Suprapubic skin (tissue), 4 donors: ENCODE data around the gene COG5. TPM values are rescaled to one million over a fixed set of nuclear protein-coding genes. Genes with fewer than 3 reads are reported as not detected.

Source experiments
- DNase-seq, 2 donors: peaks; one replicate each; pipeline ENCODE4 v3.0.0-alpha.2; 2019; ENCODE audit warnings: low spot score in 2 of 2
- H3K27ac ChIP-seq: fragments of 200-600 bp; sonication (generic); one replicate; pipeline ENCODE4 v1.5.1; 2019
- H3K27me3 ChIP-seq: fragments of 200-600 bp; sonication (generic); one replicate; pipeline ENCODE4 v1.5.1; 2019
- H3K36me3 ChIP-seq: fragments of 200-600 bp; sonication (generic); one replicate; pipeline ENCODE4 v1.5.1; 2019
- H3K4me1 ChIP-seq: fragments of 200-600 bp; sonication (generic); one replicate; pipeline ENCODE4 v1.5.1; 2019
- H3K4me3 ChIP-seq: fragments of 200-600 bp; sonication (generic); one replicate; pipeline ENCODE4 v1.5.1; 2019; ENCODE audit warnings: mild to moderate bottlenecking
- H3K9me3 ChIP-seq: fragments of 200-600 bp; sonication (generic); one replicate; pipeline ENCODE4 v1.5.1; 2019
- CTCF ChIP-seq, 2 donors: fragments of 200-600 bp in 1 of 2; fragments of 450-650 bp in 1 of 2; sonication (generic) in 1 of 2; IDR thresholded peaks; one replicate each; pipeline ENCODE4 v1.5.1; 2016 to 2019; ENCODE audit warnings: antibody characterized with exemption in 2 of 2, mild to moderate bottlenecking in 1 of 2, moderate library complexity in 1 of 2
- EP300 ChIP-seq: sonication (generic); formaldehyde crosslinking; IDR thresholded peaks from one replicate; pipeline ENCODE4 v1.6.1; 2017; ENCODE audit warnings: antibody characterized with exemption
- POLR2A ChIP-seq, 2 donors: fragments of 450-650 bp; IDR thresholded peaks; one replicate each; pipeline ENCODE4 v1.6.1; 2017; ENCODE audit warnings: antibody characterized with exemption in 2 of 2, mild to moderate bottlenecking in 2 of 2, moderate library complexity in 2 of 2
- POLR2AphosphoS5 ChIP-seq, 3 donors: sonication (generic); formaldehyde crosslinking; IDR thresholded peaks; one replicate each; pipeline ENCODE4 v1.6.1; 2017; ENCODE audit warnings: antibody characterized with exemption in 3 of 3
- WGBS: methylation state at CpG from one replicate; pipeline ENCODE4 v1.1.5; 2018; 5-methylcytosine and 5-hydroxymethylcytosine counted together
- total RNA-seq, 4 donors: library from RNA; depleted of rRNA; stranded (reverse); fragments of >200 nt; gene quantifications; one replicate each; pipeline ENCODE4 v1.1.0, GENCODE V29; 2016

The COG5 gene
- total RNA-seq, 4 donors from 2014 or later = 31.1 to 60.1 (median 53.7) TPM

- no peak for TF ChIP-seq CTCF (IDR thresholded peaks at IDR 0.05)
- Histone ChIP-seq H3K27ac (no peak overlapping the region), H3K36me3 (no peaks in the 10 kb centered on the region), H3K4me1 (no peaks in the 10 kb centered on the region), H3K27me3 (no peaks in the 10 kb centered on the region), H3K4me3 (no peak overlapping the region), H3K9me3 (no peaks in the 10 kb centered on the region)
- DNase-seq = no peak
- 47% methylated on average over 4 of the region's 4 CpGs for WGBS
Measured at GRCh38 chr7:107332488-107333269, 231.0 kb downstream of the COG5 start.

DNA sequence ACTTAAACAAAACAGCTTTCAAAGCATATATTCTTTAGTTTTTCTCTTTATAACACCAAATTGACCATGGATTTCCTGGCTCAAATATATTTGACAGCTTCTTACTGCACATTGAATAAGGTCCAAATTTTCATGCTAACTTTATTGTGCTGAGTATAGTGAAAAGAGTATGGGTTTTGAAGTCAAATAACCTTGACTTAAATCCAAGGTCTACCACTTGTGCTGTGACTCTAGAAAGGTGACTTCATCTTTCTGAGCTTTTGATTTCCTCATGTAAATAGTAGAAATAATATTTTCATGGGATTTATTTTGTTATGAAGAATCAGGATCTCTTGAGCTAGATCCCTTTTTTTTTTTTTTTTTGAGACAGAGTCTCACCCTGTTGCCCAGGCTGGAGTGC lies 233.2 kb downstream of the COG5 start:
- Histone ChIP-seq H3K4me1 (no peaks in the 10 kb centered on the region), H3K4me3 (no peak overlapping the region), H3K27ac (no peak overlapping the region), H3K9me3 (peaks cover 5% of the 10 kb centered on the region), H3K27me3 (no peaks in the 10 kb centered on the region), H3K36me3 (peaks cover 3% of the 10 kb centered on the region)
- TF ChIP-seq CTCF (IDR thresholded peaks at IDR 0.05) (no peak), POLR2A (IDR thresholded peaks at IDR 0.05) (no peak), POLR2AphosphoS5 (IDR thresholded peaks at IDR 0.05) (no peak), EP300 (no peak)
- DNase-seq = no peak

- Histone ChIP-seq H3K36me3 (peaks cover 9% of the 10 kb centered on the region), H3K27ac (no peak overlapping the region), H3K27me3 (no peaks in the 10 kb centered on the region), H3K4me1 (no peaks in the 10 kb centered on the region), H3K4me3 (no peak overlapping the region), H3K9me3 (peaks cover 5% of the 10 kb centered on the region)
- DNase-seq = no peak
- no peak for TF ChIP-seq CTCF (IDR thresholded peaks at IDR 0.05)
- no peak for TF ChIP-seq POLR2A (IDR thresholded peaks at IDR 0.05)
- TF ChIP-seq EP300 = no peak
- TF ChIP-seq POLR2AphosphoS5 (IDR thresholded peaks at IDR 0.05) = no peak
Measured at GRCh38 chr7:107327986-107328569, 235.6 kb downstream of the COG5 start.

DNA sequence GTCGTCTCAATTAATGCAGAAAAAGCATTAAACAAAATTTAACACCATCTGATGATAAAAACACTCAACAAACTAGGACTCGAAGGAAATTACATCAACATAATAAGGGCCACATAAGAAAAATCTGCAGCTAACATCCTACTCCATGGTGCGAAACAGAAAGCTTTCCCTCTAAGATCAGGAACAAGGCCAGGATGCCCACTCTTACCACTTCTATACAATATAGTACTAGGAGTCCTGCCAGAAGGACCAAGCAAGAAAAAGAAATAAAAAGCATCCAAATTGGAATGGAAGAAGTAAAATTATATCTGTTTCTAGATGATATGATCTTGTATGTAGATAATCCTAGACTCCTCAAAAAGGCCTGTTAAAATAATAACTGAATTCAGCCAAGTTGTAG lies 237.7 kb downstream of the COG5 start:
- no peak overlapping the region for H3K4me3 ChIP-seq
- TF ChIP-seq CTCF (IDR thresholded peaks at IDR 0.05) (no peak), POLR2A (IDR thresholded peaks at IDR 0.05) (no peak), POLR2AphosphoS5 (IDR thresholded peaks at IDR 0.05) (no peak), EP300 (no peak)
- peaks cover 5% of the 10 kb centered on the region for H3K9me3 ChIP-seq
- H3K27ac ChIP-seq = no peak overlapping the region
- 93% methylated on average over 3 of the region's 3 CpGs for WGBS
- H3K27me3 ChIP-seq = no peaks in the 10 kb centered on the region
- no peaks in the 10 kb centered on the region for H3K4me1 ChIP-seq
- H3K36me3 ChIP-seq = peaks cover 20% of the 10 kb centered on the region
- no peak for DNase-seq

DNA sequence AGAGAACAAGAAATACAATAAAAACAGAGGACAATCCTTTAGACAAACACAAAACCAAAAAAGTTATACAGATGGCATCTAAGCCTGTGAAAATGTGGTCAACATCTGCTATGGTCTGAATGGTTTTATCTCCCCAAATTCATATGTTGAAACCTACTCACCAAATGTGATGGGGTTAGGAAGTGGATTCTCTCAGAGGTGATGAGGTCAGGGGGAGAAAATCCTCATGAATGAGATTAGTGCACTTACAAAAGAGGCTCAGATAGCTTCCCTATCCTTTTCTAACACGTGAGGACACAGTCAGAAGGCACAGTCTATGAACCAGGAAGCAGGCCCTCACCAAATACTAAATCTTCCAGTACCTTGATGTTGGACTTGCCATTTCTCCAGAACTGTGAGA lies 241.7 kb downstream of the COG5 start:
- Histone ChIP-seq H3K4me3 (no peak overlapping the region), H3K27me3 (no peaks in the 10 kb centered on the region), H3K4me1 (no peaks in the 10 kb centered on the region), H3K9me3 (peaks cover 7% of the 10 kb centered on the region), H3K27ac (no peak overlapping the region), H3K36me3 (peaks cover 17% of the 10 kb centered on the region)
- TF ChIP-seq EP300 (no peak), POLR2A (IDR thresholded peaks at IDR 0.05) (no peak), POLR2AphosphoS5 (IDR thresholded peaks at IDR 0.05) (no peak), CTCF (IDR thresholded peaks at IDR 0.05) (no peak)
- DNase-seq = no peak
- 86% methylated on average over 1 of the region's 1 CpG for WGBS
